ENCODE data around the gene CD200. TPM values are rescaled to one million over a fixed set of nuclear protein-coding genes. Genes with fewer than 3 reads are reported as not detected.

Gene CD200
- total and polyA plus RNA-seq, 10 of the 15 experiments (the other 5 are each of a cell fraction or from before 2014, with no cell fraction given), result 21.2 to 84.3 (median 33.2) TPM

DNA sequence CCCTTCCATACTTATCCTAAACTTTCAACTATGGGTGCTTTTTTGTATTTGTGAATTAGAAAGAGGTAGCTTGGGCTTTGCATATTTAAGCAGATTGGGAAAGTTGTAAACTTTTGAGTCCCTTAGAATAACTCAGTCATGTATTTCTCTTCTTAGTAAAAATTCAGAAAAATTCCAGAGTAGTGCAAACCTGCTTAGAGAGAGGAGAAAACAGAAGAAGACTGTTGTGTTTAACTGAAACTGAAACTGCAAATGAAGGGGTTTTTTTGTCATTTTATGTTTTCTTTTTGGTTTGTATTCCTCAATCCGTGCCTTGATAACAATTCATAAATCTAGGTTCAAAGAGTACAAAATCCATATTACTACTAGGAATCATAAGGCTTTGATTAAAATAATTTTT lies 31.3 kb downstream of the CD200 start (continued):
- TF ChIP-seq, protein P1, sequence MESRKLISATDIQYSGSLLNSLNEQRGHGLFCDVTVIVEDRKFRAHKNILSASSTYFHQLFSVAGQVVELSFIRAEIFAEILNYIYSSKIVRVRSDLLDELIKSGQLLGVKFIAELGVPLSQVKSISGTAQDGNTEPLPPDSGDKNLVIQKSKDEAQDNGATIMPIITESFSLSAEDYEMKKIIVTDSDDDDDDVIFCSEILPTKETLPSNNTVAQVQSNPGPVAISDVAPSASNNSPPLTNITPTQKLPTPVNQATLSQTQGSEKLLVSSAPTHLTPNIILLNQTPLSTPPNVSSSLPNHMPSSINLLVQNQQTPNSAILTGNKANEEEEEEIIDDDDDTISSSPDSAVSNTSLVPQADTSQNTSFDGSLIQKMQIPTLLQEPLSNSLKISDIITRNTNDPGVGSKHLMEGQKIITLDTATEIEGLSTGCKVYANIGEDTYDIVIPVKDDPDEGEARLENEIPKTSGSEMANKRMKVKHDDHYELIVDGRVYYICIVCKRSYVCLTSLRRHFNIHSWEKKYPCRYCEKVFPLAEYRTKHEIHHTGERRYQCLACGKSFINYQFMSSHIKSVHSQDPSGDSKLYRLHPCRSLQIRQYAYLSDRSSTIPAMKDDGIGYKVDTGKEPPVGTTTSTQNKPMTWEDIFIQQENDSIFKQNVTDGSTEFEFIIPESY (IDR thresholded peaks at IDR 0.05), result no peak
- TF ChIP-seq CREM (IDR thresholded peaks at IDR 0.05; ENCODE audit: low read depth) (no peak), IKZF1 (conservative IDR thresholded peaks at IDR 0.05) (0 out of 2 replicates have a peak, but pooled peaks have one; percentile 23), RELB (IDR thresholded peaks at IDR 0.05; ENCODE audit: low read depth) (peak; percentile 39; the same call in 1 of the 2 replicates), SIN3A (IDR thresholded peaks at IDR 0.05; ENCODE audit: low read depth, low read length) (no peak), EP300 (IDR thresholded peaks at IDR 0.05; ENCODE audit: borderline replicate concordance in 1 of 2, control insufficient read depth in 1 of 2, low read depth in 2 of 2, low read length in 2 of 2) (no peak), PML (IDR thresholded peaks at IDR 0.05; ENCODE audit: low read length) (no peak), NFIC (IDR thresholded peaks at IDR 0.05; ENCODE audit: low read depth, low read length) (peak; percentile 41), ESRRA (IDR thresholded peaks at IDR 0.05; ENCODE audit: low read length) (no peak), RAD21 (IDR thresholded peaks at IDR 0.05; ENCODE audit: insufficient read depth, low read depth, low read length) (no peak), CREB1 (IDR thresholded peaks at IDR 0.05; ENCODE audit: low read depth) (no peak), IKZF2 (IDR thresholded peaks at IDR 0.05) (peak; percentile 13 to 29; a peak in 1 of 4 replicates), TCF12 (IDR thresholded peaks at IDR 0.05; ENCODE audit: low read depth, low read length) (no peak)

Data from GM12878 (cell line).